Renal cortex interstitium (tissue), 11 donors: ENCODE data around the gene UBE2R2. TPM values are rescaled to one million over a fixed set of nuclear protein-coding genes. Genes with fewer than 3 reads are reported as not detected.
"Not testable (repeated sequence)": the region's sequence is repeated elsewhere in the genome, so short reads cannot be mapped to it uniquely, and the experiment has no call there.

Source experiments
- DNase-seq, 11 donors: peaks; one replicate each; pipeline ENCODE4 v3.0.0-alpha.2; 2013; ENCODE audit warnings: low read depth in 9 of 11, low spot score in 4 of 11; ENCODE audit errors: extremely low read depth in 1 of 11
- polyA plus RNA-seq, 3 donors: library from polyadenylated mRNA; unstranded; fragments of 120-200 nt; gene quantifications; one replicate each; pipeline ENCODE4 v1.2.1, GENCODE V29; 2013; ENCODE audit not compliant: insufficient read length in 3 of 3

Gene UBE2R2
- polyA plus RNA-seq, 3 donors, result 58.4 to 76.7 (median 65.9) TPM

DNA sequence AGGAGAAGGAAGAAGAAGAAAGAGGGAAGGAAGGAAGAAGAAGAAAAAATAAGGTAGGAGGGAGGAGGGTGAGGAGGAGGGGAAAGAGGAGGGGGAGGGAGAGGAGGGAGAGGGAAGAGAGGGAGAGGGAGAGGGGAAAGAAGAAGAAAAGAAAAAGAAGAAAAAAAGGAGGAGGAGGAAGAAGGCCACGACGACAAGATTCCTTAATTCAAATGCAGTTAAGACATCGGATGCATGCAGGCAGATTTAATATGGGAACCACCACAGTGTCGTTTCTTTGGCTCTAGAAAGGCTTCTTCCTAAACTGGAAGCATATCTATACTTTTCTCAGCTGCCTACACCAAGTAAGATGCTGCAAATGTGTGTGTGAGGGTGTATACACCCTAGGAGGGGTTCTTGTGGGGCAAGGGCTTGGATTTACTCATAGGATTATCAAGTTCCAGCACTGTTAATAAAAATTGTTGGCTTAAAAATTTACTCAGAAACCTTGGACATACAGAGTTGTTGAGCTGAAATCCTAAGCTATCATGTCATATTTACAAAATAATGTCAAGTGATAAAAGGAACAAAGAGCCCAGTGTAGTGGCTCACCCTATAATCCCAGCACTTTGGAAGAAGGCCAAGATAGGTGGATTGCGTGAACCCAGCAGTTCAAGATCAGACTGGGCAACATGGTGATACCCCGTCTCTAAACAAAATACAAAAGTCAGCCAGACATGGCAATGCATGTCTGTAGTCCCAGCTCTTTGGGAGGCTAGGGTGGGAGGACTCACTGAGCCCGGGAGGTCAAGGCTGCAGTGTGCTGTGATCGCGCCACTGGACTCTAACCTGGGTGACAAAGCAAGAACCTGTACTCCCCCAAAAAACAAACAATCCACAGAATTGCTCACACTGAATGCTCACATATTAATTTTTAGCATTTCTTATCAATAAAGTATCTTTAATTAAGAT lies 123.2 kb downstream of the UBE2R2 start:
- no peak for DNase-seq

DNA sequence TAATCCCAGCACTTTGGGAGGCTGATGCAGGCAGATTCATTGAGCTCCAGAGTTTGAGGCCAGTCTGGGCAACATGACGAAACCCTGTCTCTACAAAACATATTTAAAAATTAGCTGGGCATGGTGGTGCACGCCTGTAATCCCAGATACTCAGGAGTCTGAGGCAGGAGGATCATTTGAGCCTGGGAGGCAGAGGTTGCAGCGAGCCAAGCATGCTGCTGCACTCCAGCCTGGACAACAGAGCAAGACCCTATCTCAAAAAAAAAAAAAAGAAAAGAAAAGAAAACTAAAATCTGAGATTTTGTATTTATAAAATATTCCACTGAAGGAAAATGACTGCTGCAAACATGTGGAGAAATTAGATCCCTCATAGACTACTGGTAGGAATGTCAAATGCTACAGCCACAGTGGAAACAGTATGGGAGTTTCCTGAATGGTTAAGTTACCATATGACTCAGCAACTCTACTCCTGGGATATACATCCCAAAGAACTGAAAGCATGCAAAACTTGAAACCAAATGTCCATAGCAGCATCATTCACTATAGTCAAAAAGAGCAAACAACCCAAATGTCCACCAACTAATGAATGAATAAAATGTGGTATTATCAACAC lies 125.6 kb downstream of the UBE2R2 start:
- no peak for DNase-seq

- no peak for DNase-seq
Observed at GRCh38 chr9:33943389-33943788, 126.4 kb downstream of the UBE2R2 start.

DNA sequence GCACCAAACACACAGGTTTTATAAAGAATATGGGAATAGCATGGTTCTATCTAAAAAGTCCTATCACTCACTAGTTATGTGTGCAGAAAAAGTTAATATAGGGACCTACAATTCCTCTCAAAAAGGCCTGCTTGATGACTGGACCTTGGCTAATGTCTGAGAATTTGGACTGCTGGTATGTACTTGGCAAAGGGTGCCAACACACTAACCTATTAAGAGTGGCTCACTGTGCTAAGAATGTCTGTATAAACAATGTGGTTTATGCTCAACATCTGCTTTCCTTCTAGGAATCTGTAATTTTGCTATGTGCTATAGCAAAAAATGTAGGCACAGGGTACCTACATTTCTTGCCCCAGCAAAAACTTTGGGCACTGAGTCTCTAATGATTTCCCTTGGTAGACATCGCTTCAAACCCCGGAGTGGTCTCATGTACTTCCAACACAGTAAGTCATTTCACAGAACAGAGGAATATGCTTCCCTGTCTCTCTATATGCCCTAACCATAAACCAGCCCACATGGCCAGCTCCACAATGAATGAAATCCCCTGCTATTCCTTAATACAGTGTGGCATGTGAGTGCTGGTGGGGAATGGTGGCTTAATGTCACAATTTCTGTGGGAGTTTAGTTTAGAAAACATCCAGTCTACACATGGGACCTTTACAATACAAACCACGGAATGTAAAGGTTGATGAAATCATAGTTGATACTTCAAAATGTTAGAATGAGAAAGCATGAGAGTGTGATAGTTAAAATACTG lies 130.0 kb downstream of the UBE2R2 start:
- DNase-seq, result no peak

DNA sequence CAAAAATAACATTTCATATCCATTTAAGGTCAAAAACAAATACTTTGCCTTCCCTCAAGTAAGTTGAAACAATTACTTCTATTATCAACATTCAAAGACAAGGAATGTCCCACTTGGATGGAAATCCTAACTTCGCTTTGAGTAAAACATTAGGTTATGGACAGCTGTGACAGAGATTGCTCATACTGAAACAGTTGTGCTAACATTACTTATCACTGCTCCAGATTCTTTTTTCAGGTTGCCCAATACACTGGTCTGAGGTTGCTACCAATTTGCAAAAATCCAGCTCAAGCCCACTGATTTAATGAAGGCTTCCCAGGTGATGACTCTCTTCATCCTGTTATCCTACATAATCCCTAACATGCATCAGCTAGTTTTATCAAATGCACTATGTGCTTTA lies 133.4 kb downstream of the UBE2R2 start:
- no peak for DNase-seq

GRCh38 chr9:33952066-33952465 lies 135.1 kb downstream of the UBE2R2 start:
- DNase-seq, result no peak

DNA sequence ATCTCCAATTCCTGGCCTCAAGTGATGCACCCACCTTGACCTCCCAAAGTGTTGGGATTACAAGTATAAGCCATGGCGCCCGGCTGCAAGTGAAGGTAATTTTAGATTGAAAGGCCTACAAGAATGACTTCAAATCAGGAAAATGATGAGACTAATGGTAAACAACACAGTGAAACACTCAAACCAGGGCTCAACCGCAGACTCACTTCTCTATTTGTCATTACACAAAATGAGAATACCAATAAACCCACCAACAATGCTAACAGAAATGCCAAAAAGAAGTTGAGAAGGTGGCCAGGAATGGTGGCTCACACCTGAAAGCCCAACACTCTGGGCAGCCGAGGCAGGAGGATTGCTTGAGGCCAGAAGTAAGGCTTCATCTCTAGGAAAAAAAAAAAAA lies 139.6 kb downstream of the UBE2R2 start:
- no peak for DNase-seq

DNA sequence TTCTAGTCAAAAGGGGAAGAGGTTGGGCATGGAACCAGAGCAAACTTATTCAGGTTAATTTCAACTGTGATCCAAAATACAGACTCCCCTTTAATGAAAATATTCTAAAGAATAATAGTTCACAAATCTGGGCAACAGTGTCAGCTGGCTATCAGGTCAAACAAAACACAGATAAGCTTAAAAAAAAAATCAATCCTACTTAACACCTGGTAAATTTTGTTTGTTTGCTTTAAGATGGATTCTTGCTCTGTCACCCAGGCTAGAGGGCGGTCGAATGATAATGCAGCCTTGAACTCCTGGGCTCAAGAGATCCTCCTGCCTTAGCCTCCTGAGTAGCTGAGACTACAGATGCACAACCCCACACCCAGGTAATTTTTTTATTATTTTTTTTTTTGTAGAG lies 142.8 kb downstream of the UBE2R2 start:
- DNase-seq, result no peak

DNA sequence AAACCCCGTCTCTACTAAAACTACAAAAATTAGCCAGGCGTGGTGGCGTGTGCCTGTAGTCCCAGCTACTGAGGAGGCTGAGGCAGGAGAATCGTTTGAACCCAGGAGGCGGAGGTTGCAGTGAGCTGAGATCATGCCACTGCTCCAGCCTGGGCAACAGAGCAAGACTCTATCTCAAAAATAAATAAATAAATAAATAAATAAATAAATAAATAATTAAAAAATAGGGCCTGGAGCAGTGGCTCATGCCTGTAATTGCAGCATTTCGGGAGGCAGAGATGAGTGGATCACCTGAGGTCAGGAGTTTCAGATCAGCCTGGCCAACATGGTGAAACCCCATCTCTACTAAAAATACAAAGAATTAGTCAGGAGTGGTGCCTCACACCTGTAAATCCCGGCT lies 145.5 kb downstream of the UBE2R2 start:
- not testable (repeated sequence) for DNase-seq

DNA sequence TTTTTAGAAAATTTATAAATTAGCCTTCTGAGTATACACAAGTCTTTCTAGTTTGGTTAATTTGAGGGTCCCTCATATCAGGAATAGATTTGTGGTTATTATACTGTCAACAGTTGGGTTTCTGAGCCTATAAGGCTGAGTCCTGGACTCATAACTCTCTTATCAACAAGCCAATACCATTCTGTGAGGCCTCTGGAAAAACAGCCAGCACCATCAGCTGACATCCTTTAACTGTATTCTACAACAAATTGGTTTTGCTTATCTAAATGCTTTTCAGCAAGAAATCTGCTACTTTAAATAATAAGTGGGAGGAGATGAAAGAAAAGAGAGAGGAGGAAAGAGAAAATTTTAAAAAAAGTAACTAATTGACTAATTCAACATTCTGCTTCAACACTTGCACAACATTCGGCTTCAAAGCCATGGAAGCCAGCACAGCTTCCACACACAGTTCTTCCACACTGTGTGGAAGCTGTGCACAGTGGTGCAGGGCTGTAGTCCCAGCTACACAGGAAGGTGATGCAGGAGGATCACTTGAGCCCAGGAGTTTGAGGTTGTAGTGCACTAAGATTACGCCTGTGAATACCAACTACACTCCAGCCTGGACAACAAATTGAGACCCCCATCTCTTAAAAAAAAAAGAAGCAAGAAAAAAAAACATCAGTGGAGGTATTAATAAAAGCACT lies 147.3 kb downstream of the UBE2R2 start:
- DNase-seq, result no peak

Other genes with a start within 250 kb of the UBE2R2 start
- gene PRSS3, start 21.6 kb upstream of the UBE2R2 start, polyA plus RNA-seq, result 1 to 10 TPM; 1.2 to 2.2 (median 1.4) TPM
- gene UBAP2, start 231.7 kb downstream of the UBE2R2 start, polyA plus RNA-seq, result 10 to 100 TPM; 37.1 to 43.5 (median 41.2) TPM